ENCODE results near the gene TMEM220.

Gene TMEM220

GRCh38 chr17:10757647-10758046 is 27.8 kb upstream of the TMEM220 start:
- no peak overlapping the region for H3K9ac ChIP-seq (ENCODE audit: low read depth, low read length)
- TF ChIP-seq CTCF (IDR thresholded peaks at IDR 0.05; ENCODE audit: borderline replicate concordance, extremely low read depth, low read length, poor library complexity, severe bottlenecking) (no peak), EZH2 (IDR thresholded peaks at IDR 0.05; ENCODE audit: borderline replicate concordance, low read depth, low read length, severe bottlenecking) (no peak)
- no peaks in the 10 kb centered on the region for H3K27me3 ChIP-seq (ENCODE audit: insufficient read depth, low read length, poor library complexity)
- H4K20me1 ChIP-seq (ENCODE audit: insufficient read depth, low read length) = no peaks in the 10 kb centered on the region
- H3K79me2 ChIP-seq (ENCODE audit: insufficient read depth, low read length) = no peaks in the 10 kb centered on the region
- no peak overlapping the region for H3K4me2 ChIP-seq (ENCODE audit: insufficient read depth, low read length)
- no peak overlapping the region for H3K4me3 ChIP-seq (ENCODE audit: low read depth in 1 of 2, low read length in 2 of 2)
- H3K36me3 ChIP-seq (ENCODE audit: insufficient read depth, low read length) = no peaks in the 10 kb centered on the region
- no peaks in the 10 kb centered on the region for H3K4me1 ChIP-seq (ENCODE audit: insufficient read depth, low read length)
- ATAC-seq (ENCODE audit: insufficient read depth, low read depth) (no peak), DNase-seq (no peak)
- no peak overlapping the region for H2AFZ ChIP-seq (ENCODE audit: low read depth, low read length)
- H3K9me3 ChIP-seq (ENCODE audit: insufficient read depth, low read length, severe bottlenecking) = no peaks in the 10 kb centered on the region
- H3K27ac ChIP-seq (ENCODE audit: low read length) = no peak overlapping the region

DNA sequence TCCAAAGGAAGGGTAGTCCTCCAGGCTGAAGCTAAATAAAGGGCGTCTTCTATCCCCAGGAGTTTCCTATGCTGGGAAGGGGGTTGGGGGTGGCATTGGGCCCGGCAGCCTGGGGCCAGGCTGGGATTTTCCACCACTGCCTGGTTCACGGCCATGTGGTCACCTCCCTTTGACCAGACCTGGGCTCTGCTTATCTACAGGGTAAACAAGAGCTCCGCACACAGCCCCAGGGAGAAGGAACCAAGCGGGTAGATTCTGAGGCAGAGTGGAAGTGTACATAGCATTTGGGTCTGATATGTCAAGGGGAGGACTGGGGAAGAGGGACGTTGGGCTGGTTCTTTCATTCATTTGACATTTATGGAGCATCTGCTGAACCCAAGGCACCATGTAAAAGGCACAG is 27.2 kb upstream of the TMEM220 start:
- TF ChIP-seq EZH2 (IDR thresholded peaks at IDR 0.05; ENCODE audit: borderline replicate concordance, low read depth, low read length, severe bottlenecking) = no peak
- TF ChIP-seq CTCF (IDR thresholded peaks at IDR 0.05; ENCODE audit: borderline replicate concordance, extremely low read depth, low read length, poor library complexity, severe bottlenecking) = no peak
- H3K79me2 ChIP-seq (ENCODE audit: insufficient read depth, low read length) = no peaks in the 10 kb centered on the region
- no peak for DNase-seq
- no peaks in the 10 kb centered on the region for H3K9me3 ChIP-seq (ENCODE audit: insufficient read depth, low read length, severe bottlenecking)
- H3K27me3 ChIP-seq (ENCODE audit: insufficient read depth, low read length, poor library complexity) = no peaks in the 10 kb centered on the region
- H4K20me1 ChIP-seq (ENCODE audit: insufficient read depth, low read length) = no peaks in the 10 kb centered on the region
- H3K4me2 ChIP-seq (ENCODE audit: insufficient read depth, low read length) = no peak overlapping the region
- no peaks in the 10 kb centered on the region for H3K36me3 ChIP-seq (ENCODE audit: insufficient read depth, low read length)
- no peak overlapping the region for H3K9ac ChIP-seq (ENCODE audit: low read depth, low read length)
- no peak overlapping the region for H2AFZ ChIP-seq (ENCODE audit: low read depth, low read length)
- H3K27ac ChIP-seq (ENCODE audit: low read length) = no peak overlapping the region
- no peak for ATAC-seq (ENCODE audit: insufficient read depth, low read depth)
- H3K4me1 ChIP-seq (ENCODE audit: insufficient read depth, low read length) = no peaks in the 10 kb centered on the region
- H3K4me3 ChIP-seq (ENCODE audit: low read depth in 1 of 2, low read length in 2 of 2) = no peak overlapping the region

DNA sequence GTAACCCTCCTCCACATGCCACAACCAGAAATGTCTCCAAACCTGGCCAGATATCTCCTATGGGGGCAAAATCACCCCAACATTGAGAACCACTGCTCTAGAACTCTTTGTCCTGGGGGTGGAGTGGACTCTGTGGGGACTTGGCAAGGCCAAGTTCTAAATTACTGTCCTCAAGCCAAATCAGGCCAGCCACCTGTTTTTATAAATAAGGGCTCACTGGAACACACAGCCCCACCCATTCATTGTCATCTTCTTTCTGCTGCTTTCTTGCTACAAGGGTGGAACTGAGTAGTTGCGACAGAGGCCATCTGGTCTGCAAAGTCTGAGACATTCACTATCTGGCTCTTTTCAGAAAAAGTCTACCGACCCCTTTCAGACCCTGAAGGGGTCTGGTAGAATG is 26.8 kb upstream of the TMEM220 start:
- H3K9me3 ChIP-seq (ENCODE audit: insufficient read depth, low read length, severe bottlenecking) = no peaks in the 10 kb centered on the region
- H2AFZ ChIP-seq (ENCODE audit: low read depth, low read length) = no peak overlapping the region
- no peak for ATAC-seq (ENCODE audit: insufficient read depth, low read depth)
- no peaks in the 10 kb centered on the region for H4K20me1 ChIP-seq (ENCODE audit: insufficient read depth, low read length)
- H3K9ac ChIP-seq (ENCODE audit: low read depth, low read length) = no peak overlapping the region
- no peaks in the 10 kb centered on the region for H3K4me1 ChIP-seq (ENCODE audit: insufficient read depth, low read length)
- TF ChIP-seq CTCF (IDR thresholded peaks at IDR 0.05; ENCODE audit: borderline replicate concordance, extremely low read depth, low read length, poor library complexity, severe bottlenecking) = no peak
- TF ChIP-seq EZH2 (IDR thresholded peaks at IDR 0.05; ENCODE audit: borderline replicate concordance, low read depth, low read length, severe bottlenecking) = no peak
- no peaks in the 10 kb centered on the region for H3K79me2 ChIP-seq (ENCODE audit: insufficient read depth, low read length)
- no peak overlapping the region for H3K4me3 ChIP-seq (ENCODE audit: low read depth in 1 of 2, low read length in 2 of 2)
- H3K4me2 ChIP-seq (ENCODE audit: insufficient read depth, low read length) = no peak overlapping the region
- H3K36me3 ChIP-seq (ENCODE audit: insufficient read depth, low read length) = no peaks in the 10 kb centered on the region
- no peak overlapping the region for H3K27ac ChIP-seq (ENCODE audit: low read length)
- DNase-seq = no peak
- no peaks in the 10 kb centered on the region for H3K27me3 ChIP-seq (ENCODE audit: insufficient read depth, low read length, poor library complexity)

- Histone ChIP-seq H2AFZ (ENCODE audit: low read depth, low read length) (no peak overlapping the region), H3K9ac (ENCODE audit: low read depth, low read length) (no peak overlapping the region), H3K79me2 (ENCODE audit: insufficient read depth, low read length) (no peaks in the 10 kb centered on the region), H4K20me1 (ENCODE audit: insufficient read depth, low read length) (no peaks in the 10 kb centered on the region), H3K27me3 (ENCODE audit: insufficient read depth, low read length, poor library complexity) (no peaks in the 10 kb centered on the region), H3K4me1 (ENCODE audit: insufficient read depth, low read length) (no peaks in the 10 kb centered on the region), H3K4me2 (ENCODE audit: insufficient read depth, low read length) (no peak overlapping the region), H3K27ac (ENCODE audit: low read length) (no peak overlapping the region), H3K9me3 (ENCODE audit: insufficient read depth, low read length, severe bottlenecking) (no peaks in the 10 kb centered on the region), H3K4me3 (ENCODE audit: low read depth in 1 of 2, low read length in 2 of 2) (no peak overlapping the region), H3K36me3 (ENCODE audit: insufficient read depth, low read length) (no peaks in the 10 kb centered on the region)
- DNase-seq (no peak), ATAC-seq (ENCODE audit: insufficient read depth, low read depth) (no peak)
- TF ChIP-seq CTCF (IDR thresholded peaks at IDR 0.05; ENCODE audit: borderline replicate concordance, extremely low read depth, low read length, poor library complexity, severe bottlenecking) (no peak), EZH2 (IDR thresholded peaks at IDR 0.05; ENCODE audit: borderline replicate concordance, low read depth, low read length, severe bottlenecking) (no peak)
Observed at GRCh38 chr17:10756185-10756584, 26.4 kb upstream of the TMEM220 start.

All from DND-41 (cell line).